ENCODE measurements around the gene BBC3.
A peak's percentile ranks its signal among the peaks of the same experiment; 100 is the strongest.

The BBC3 gene

GRCh38 chr19:47239610-47240296 lies 8.8 kb upstream of the BBC3 start:
- peak; percentile 46 for DNase-seq (ENCODE audit: low read depth)
- no peak overlapping the region; the same call in 1 of the 2 replicates for H3K4me3 ChIP-seq (ENCODE audit: low read depth, low read length)
- TF ChIP-seq CTCF (IDR thresholded peaks at IDR 0.05; ENCODE audit: insufficient read depth, low read depth, low read length, missing control alignments): no peak

- H3K4me3 ChIP-seq (ENCODE audit: low read depth, low read length): no peak overlapping the region
- no peak for TF ChIP-seq CTCF (IDR thresholded peaks at IDR 0.05; ENCODE audit: insufficient read depth, low read depth, low read length, missing control alignments)
- no peak for DNase-seq (ENCODE audit: low read depth)
Measured at GRCh38 chr19:47239152-47239551, 8.2 kb upstream of the BBC3 start.

GRCh38 chr19:47236072-47236675 lies 5.2 kb upstream of the BBC3 start:
- DNase-seq (ENCODE audit: low read depth): no peak
- no peak overlapping the region for H3K4me3 ChIP-seq (ENCODE audit: low read depth, low read length)
- no peak for TF ChIP-seq CTCF (IDR thresholded peaks at IDR 0.05; ENCODE audit: insufficient read depth, low read depth, low read length, missing control alignments)

GRCh38 chr19:47232422-47233211 lies 1.6 kb upstream of the BBC3 start:
- peak overlapping the region; percentile 59 for H3K4me3 ChIP-seq (ENCODE audit: low read depth, low read length)
- no peak for TF ChIP-seq CTCF (IDR thresholded peaks at IDR 0.05; ENCODE audit: insufficient read depth, low read depth, low read length, missing control alignments)

GRCh38 chr19:47231215-47232054 lies 436 bp upstream of the BBC3 start:
- H3K4me3 ChIP-seq (ENCODE audit: low read depth, low read length): peak overlapping the region; percentile 59
- DNase-seq (ENCODE audit: low read depth): peak; percentile 94
- no peak for TF ChIP-seq CTCF (IDR thresholded peaks at IDR 0.05; ENCODE audit: insufficient read depth, low read depth, low read length, missing control alignments)

More at GRCh38 chr19:47232422-47233211, 1.6 kb upstream of the BBC3 start:
- DNase-seq (ENCODE audit: low read depth): peak; percentile 67
